HPDE6-E6E7 (cell line): Measurements from ENCODE around the gene THOC5.
"Not testable (repeated sequence)": the region's sequence is repeated elsewhere in the genome, so short reads cannot be mapped to it uniquely, and the experiment has no call there.

Source experiments
- DNase-seq: peaks from one replicate; pipeline ENCODE4 v3.0.0; 2011; ENCODE audit warnings: missing footprints; ENCODE audit errors: extremely low spot score

The THOC5 gene

DNA sequence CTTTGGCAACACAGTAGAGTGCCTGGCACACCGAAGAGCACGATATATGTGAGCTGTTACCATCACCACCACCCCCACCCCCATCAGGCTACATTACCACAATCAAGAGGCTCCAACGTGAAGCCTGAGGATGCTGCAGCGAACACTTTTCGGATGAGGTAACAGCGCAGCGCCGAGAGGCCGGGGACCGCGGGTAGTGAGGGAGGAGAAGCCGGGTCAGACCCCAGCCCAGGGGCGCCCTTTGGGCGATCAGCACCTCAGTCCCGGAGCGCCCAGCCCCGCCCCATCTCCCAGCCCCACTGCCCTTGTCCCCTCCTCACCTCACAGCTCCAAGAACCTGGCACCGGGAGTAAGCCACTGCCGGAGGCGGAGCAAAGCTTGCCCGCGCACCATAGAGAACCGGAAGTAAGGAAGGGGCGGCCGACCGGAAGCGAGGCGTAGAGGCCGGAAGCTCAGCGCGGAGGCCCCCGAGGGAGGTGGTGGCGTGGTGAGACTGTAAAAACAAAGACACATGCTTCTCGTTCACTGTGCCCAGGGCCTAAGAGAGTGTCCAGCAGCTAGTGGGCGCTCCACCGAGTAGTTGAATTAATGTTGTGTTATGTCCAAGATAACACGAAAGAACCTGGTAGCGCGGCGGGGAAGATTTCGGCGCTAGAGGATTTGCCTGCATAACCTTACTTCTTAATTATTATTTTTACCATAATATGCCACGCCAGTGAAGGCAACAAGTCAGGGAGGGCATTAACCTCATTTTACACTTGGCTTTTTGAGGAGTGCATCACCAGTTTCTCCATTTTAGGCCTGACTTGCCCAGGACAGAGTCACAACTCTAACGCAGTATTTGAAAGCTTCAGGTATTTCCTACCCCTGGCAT, at the start of gene THOC5:
Gene THOC5, minus strand, starts transcription at position 407 of the 874 bp plus-strand sequence. CDS start 4,610 bp downstream, outside the sequence.
- DNase-seq: peak; percentile 92

DNA sequence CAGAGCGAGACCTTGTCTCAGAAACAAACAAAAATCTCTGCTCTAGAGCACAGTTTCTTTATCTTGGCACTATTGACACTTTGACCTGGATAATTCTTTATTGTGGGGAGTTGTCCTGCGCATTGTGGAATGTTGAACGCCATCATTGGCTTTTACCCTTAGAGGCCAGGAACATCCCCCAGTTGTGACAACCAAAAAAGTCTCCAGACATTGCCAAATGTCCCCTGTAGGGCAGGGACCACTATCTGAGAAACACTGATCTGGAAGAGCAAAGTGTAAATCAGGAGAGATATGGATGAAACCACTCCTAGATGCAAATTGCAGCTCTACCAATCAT, 45.1 kb upstream of the THOC5 start:
- no peak for DNase-seq

DNA sequence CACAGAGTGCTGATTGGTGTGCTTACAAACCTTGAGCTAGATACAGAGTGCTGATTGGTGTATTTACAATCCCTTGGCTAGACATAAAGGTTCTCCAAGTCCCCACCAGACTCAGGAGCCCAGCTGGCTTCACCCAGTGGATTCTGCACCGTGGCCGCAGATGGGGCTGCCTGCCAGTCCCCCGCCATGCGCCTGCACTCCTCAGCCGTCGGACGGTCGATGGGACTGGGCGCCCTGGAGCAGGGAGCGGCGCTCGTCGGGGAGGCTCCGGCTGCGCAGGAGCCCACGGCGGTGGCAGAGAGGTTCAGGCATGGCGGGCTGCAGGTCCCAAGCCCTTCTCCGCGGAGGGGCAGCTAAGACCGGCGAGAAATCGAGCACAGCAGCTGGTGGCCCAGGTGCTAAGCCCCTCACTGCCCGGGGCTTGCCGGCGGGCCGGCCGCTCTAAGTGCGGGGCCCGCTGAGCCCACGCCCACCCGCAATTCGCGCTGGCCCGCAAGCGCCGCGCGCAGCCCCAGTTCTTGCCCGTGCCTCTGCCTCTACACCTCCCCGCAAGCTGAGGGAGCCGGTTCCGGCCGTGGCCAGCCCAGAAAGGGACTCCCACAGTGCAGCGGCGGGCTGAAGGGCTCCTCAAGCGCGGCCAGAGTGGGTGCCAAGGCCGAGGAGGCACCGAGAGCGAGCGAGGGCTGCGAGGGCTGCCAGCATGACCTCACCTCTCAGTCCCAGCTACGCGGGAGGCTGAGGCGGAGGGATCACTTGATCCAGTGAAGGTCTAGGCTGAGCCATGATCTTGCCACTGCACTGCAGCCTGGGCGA, 44.5 kb upstream of the THOC5 start:
- not testable (repeated sequence) for DNase-seq

DNA sequence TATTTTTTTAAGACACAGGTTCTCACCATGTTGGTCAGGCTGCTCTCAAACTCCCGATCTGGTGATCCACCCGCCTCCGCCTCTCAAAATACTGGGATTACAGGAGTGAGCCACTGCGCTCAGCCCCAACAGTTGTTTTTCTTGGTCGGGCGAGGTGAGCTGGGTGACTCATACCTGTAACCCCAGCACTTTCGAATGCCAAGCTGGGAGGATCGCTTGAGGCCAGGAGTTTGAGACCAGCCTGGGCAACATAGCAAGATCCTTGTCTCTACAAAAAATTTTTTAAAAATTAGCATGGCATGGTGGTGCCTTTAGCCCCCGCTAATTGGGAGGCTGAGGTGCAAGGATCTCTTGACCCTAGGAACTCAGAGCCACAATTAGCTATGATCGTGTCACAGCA, 42.9 kb upstream of the THOC5 start:
- DNase-seq: no peak

DNA sequence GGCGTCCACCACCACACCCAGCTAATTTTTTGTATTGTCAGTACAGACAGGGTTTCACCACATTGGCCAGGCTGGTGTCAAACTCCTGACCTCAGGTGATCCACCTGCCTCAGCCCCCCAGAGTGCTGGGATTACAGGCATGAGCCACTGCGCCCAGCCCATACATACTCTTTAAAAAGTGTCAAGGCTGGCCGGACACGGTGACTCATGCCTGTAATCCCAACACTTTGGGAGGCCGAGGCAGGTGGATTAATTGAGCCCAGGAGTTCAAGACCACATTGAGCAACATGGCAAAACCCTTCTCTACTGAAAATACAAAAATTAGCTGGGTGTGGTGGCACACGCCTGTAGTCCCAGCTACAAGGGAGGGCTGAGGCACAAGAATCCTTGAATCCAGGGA, 40.9 kb upstream of the THOC5 start:
- DNase-seq: not testable (repeated sequence)

DNA sequence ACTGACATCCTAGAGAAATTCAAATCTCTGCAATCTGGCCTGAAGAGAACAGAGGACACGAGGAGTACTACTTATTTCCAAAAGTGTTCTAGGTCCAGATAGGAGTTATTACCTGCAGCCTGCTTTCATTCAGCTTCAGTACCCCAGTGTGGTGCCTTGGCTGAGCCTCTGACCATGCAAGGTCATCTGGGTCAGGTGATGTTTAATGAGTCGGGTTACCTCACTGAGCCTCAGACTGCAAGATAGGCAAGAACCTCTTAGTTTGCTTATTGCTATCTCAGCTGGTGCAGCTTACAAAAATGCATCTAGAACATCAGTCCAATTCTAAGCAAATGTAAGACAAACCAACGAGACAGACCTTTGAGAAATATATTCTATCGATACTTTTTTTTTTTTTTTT, 40.4 kb upstream of the THOC5 start:
- no peak for DNase-seq

DNA sequence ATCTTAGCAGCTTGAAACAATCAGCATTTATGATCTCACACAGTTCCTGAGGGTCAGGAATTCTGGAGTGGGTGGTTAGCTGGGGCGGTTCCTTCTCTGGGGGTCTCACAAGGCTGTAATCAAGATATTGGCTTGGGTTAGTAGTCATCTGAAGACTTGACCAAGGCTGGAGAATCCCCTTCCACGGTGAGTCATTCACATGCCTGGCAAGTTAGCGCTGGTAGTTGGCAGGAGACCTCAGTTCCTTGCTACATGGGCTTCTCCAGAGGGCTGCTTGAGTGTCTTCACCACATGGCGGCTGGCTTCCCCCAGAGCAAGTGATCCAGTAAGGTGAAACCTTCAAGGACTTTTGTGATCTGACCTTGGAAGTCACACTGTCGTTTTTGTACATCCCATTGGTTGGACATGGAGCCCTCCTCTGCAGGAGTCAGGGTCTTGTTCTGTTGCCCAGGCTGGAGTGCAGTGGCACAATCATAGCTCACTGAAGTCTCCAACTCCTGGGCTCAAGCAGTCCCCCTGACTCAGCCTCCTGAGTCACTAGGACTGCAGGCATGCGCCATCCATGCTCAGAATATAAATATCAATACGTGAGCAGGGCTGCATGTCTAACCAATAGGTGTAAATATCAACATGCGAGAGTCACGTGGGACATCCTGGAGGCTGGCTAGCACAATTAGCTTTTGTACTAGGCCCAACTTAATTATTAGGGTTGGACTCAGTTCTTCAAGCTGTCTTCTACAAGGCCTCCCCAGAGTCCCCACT, 34.6 kb upstream of the THOC5 start:
- peak; percentile 65 for DNase-seq

DNA sequence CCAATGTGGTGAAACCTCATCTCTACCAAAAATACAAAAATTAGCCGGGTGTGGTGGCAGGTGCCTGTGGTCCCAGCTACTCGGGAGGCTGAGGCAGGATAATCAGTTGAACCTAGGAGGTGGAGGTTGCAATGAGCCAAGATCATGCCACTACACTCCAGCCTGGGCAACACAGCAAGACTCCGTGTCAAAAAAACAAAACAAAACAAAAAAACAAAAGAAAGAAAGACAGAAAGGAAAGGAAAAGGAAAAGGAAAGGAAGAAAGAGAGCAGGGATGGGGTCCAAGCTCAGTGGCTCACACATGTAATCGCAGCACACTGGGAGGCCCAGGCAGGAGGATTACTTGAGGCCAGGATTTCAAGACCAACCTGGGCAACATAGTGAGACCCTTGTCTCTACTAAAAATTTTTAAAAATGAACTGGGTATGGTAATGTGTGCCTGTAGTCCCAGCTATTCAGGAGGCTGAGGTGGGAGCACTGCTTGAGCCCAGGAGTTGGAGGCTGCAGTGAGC, 32.7 kb upstream of the THOC5 start:
- not testable (repeated sequence) for DNase-seq

DNA sequence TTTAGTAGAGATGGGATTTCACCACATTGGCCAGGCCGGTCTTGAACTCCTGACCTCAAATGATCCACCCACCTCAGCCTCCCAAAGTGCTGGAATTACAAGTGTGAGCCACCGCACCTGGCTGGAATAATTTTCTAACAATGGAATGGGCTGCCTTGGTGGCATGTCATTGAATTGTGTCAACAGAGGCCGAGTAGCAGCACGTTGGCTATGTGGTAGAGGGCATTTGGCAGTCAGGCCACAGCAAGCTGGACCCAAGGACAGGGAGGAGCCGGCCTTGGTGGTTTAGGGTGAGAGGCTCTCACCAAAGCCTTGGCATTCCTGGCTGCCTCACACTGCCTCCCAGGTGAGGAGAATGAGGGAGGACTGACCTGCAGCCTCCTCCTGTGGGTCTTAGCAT, 31.4 kb upstream of the THOC5 start:
- no peak for DNase-seq

DNA sequence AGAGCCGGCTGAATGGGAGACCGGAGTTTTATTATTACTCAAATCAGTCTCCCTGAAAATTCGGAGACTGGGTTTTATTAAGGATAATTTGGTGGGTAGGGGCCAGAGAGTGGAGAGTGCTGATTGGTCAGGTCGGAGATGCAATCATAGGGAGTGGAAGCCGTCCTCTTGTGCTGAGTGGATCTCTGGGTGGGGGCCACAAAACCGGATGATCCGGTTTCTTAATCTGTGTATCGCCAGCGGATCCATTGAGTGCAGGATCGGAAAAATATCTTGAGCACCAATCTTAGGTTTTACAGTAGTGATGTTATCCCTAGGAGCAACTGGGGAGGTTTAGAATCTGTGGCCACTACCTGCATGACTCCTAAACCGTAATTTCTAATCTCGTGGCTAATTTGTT, 28.2 kb upstream of the THOC5 start:
- no peak for DNase-seq

DNA sequence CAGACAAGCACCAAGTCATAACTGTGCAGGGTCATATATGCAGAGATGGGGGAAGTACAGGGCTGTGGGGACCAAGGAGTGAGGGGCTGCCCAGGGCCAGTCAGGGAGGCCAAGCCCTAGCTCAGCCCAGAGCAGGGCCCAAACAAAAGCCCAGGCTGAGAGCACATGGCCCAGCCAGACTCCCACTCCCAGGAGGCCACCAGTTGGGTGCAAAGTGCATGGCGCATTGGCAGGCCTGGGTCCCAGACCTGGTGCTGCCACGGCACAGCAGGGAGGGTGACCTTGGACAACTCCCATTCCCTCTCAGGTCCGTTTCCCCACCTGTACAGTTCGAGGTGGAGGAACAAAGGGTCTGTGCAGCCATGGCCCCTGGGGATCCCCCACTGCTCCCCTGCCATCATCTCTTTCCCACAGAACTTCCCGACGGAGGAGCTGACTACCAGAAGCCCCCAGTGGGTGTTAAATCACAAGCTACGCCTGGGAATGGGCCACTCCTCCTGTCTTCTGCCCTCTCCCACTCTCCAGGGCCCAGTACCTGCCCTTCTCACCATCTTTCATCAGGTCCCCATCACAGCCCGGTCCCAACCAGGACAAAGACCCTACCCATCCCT, 26.7 kb upstream of the THOC5 start:
- no peak for DNase-seq

DNA sequence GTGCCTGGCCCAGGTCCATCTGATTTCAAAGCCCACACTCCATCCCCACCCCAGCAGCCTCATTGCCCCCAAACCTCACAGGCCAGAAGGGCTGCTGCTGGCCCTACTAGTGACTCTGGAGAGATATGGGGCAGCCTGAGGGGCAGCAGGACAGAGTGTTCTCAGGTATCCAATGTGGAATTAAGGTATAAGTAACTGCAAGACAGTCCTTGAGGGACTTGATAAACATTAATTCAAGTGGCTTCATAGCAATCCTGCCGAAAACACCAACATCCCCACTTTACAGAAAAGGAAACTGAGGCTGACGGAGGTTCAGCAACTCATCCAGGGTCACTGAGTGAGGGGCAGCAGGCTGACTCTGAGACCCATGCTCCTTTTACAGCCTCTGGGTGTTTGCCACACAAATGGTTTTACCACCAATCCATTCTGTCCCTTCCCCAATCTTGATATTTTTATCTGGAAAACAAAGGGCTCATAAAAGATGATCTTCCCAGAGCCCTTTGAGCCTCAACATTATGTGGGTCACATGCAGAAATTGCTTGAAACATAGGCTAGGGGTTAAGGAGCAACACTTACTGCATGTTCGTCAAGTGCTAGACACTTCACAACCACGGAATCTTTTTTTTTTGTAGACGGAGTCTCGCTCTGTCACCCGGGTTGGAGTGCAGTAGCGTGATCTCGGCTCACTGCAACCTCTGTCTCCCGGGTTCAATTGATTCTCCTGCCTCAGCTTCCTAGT, 25.1 kb upstream of the THOC5 start:
- DNase-seq: no peak

DNA sequence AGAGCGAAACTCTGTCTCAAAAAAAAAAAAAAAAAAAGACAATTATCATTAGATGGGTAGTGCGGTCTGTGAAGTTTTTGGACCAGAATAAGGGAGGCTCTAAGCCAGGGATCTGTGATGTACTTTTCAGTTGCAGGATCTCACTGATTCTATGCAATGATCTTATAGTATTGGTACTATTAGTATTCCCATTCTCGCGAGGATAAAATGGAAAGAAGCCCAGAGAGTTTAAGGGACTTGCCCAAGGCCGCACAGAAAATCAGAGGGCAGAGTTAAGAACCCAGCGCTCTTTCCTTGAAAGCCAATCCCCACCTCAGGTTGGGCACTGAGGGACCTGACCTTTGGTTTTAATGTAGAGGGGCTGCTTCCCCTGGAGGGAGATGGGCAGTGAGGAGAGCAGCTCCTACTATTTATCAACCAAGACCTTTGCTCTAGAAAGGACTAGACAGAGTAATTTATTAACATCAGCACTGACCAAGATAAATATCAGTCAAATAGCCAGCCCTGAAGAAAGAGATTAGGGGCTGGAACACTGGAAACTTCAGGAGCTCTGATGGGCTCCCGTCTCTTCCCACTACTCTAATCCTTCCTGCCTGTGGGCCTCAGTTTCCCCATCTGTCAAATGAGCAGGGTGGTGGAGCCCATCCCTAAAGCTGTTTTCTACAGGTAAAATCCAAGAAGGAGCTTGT, 21.3 kb upstream of the THOC5 start:
- no peak for DNase-seq

DNA sequence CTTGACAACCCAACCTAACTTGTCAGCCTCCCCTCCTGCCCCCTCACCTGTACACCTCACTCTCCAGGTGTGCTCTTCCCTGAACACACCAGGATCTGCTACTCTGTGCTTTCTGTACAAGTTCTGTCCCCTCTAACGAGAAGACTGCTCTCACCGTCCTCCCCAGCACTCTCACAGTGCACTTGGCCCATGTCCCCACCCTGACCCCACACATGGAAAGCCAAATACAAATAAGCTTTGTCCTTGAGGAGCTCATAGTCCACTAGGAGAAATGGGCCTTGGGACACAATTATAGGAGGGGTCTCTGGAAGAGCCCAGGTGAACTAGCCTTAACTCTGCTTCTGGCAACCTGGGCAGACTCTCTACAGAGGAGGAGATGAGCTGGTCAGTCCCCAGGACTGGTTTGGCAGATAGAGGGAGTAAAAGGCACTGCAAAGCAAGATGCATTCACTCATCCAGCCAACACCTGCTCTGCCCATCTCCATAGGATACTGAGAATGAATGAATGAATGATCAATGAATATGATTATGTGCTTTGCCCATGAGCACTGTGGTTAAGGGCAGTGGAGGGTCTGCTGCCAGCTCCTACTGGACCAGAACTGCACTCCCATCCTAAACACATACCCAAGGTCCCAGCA, 17.5 kb upstream of the THOC5 start:
- no peak for DNase-seq

DNA sequence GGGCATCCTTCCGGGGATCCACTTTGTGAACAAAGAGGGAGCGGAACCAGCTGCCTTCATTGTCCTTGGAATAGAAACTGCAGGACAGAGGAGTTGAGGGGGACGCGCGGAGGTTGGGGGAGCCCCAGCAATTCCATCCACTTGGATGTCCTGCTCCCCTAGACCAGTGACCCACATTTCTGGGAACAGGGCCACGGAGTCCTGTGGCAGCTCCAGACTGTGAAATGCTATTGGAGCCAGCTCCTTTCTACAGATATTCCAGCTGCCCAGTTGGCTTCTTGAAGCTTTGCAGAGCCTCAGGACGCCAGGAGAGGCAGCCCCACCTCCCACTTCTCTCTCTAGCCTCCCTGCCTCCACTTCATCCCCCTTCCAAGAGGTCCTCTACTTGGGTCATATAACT, 16.9 kb upstream of the THOC5 start:
- DNase-seq: no peak

DNA sequence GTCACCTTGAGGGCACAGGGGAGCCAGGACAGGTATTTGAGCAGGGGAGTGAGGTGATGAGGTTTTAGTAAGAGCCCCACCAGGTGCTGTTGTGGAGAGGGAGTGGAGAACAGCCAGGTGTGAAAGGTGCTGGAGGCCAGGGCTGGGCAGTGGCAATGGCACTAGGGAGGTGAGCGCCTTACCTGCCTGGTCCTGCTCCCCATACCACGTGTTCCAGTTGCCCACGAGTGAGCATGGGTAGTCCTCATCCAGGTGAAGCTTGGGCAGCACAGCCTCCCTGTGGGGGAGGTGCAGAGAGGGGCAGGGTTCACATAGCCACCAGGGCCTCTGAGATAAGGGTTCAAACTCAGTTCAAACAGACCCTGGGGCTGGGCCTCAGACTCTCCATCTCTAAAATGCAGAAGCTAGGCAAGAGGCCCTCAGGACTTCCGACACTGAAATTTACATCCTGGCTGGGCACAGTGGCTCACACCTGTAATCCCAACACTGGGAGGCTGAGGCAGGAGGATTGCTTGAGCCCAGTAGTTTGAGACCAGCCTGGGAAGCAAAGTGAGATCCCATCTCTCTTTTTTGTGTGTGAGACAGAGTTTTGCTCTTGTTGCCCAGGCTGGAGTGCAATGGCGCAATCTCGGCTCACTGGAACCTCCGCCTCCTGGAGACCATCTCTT, 15.6 kb upstream of the THOC5 start:
- DNase-seq: no peak

DNA sequence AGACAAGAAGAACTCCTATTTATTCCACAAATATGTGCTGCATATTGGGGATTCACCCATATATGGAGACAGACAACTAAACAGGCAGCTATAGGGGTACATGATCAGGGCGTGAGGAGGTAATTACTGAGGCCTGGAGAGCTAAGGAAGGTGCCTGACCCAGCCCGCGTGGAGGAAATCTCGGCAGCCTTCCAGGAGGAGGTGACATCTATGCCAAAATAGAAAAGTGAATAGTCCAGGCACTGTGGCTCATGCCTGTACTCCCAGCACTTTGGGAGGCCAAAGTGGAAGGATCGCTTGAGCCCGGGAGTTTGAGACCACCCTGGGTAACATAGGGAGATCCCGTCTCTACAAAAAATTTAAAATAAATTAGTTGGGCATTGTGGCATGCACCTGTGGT, 13.8 kb upstream of the THOC5 start:
- DNase-seq: no peak

DNA sequence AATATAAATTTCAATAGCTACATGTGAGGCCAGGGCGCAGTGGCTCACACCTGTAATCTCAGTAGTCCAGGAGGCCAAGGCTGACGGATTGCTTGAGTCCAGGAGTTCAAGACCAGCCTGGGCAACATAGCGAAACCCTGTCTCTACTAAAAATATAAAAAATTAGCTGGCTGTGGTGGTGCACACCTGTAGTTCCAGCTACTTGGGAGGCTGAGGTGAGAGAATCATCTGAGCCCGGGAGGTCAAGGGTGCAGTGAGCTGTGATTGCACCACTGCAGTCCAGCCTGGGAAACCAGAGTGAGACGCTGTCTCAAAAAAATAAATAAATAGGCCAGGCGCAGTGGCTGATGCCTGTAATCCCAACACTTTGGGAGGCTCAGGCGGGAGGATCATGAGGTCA, 13.0 kb upstream of the THOC5 start:
- not testable (repeated sequence) for DNase-seq
